Heart left ventricle (tissue), 13 donors: ENCODE measurements around the gene DTX1.

Experiments used
- CTCF ChIP-seq, 12 donors: fragments of 200-600 bp; sonication (generic) in 4 of 12; IDR thresholded peaks; one replicate each; pipeline versions ENCODE4 v1.5.0 to v1.8.0; 2018 to 2022; ENCODE audit warnings: antibody characterized with exemption in 12 of 12, mild to moderate bottlenecking in 5 of 12
- POLR2A ChIP-seq, 2 donors: fragments of 450-650 bp; IDR thresholded peaks; one replicate each; pipeline ENCODE4 v1.6.1; 2017; ENCODE audit warnings: antibody characterized with exemption in 2 of 2, mild to moderate bottlenecking in 2 of 2, moderate library complexity in 2 of 2
- donor health status: ischemic (EF 13 %, LVEDD 7.1; RV severe dilation, severe dysfunction).
- donor health status: DM: no; HTN: yes; CAD: no.
- donor health status: DM: no; HTN: no; CAD: no.
- donor health status: ischemic (EF 25% LVEDD 6.9; RV normal size, moderate dysfunction).
- donor health status: ischemic (EF 25% LVEDD 5.7; RV mildly dilated, moderate dysfunction).
- donor health status: ischemic (EF 35%, LVEDD 5.7; RV mildly dilated, moderate dysfunction).
- donor health status: nonischemic (EF 11% LVEDD 7.7; RV severe dilation, severe dysfunction).
- donor health status: DM: yes; HTN: yes; CAD: no.
- donor health status: PGD.
- donor health status: ischemic (EF 29% LVEDD 5.4; RV normal size, mild dysfunction).
- donor health status: nonischemic (EF 23%, LVEDD 6.1; RV moderate dilation, normal function).

GRCh38 chr12:113109872-113110599, 53.5 kb downstream of the DTX1 start:
- no peak for TF ChIP-seq CTCF (IDR thresholded peaks at IDR 0.05)
- no peak for TF ChIP-seq POLR2A (IDR thresholded peaks at IDR 0.05)
